ENCODE data around the gene TEDC2. TPM values are rescaled to one million over a fixed set of nuclear protein-coding genes. Genes with fewer than 3 reads are reported as not detected.

TEDC2 gene
- total and polyA plus RNA-seq, 2 of the 8 experiments (the other 6 are each of a cell fraction or from before 2014, with no cell fraction given): 54.6 to 55.6 TPM

- no peak overlapping the region for H3K14ac ChIP-seq (ENCODE audit: insufficient read length)
- H4K91ac ChIP-seq (replicated peaks; ENCODE audit: insufficient read length, low read length): peak overlapping the region; percentile 74
- peaks cover 0 to 46% (median 31%) of the 10 kb centered on the region in 4 experiments; a peak in 6 of 7 replicates for H3K4me1 ChIP-seq (replicated peaks in 1 of 4; ENCODE audit: control insufficient read depth in 3 of 4, insufficient read depth in 4 of 4, low read length in 3 of 4)
- peaks cover 5% of the 10 kb centered on the region; the same call in 1 of the 2 replicates for H3K79me1 ChIP-seq (ENCODE audit: low read depth, low read length)
- no peak for FAIRE-seq
- no peak overlapping the region for H3K56ac ChIP-seq (replicated peaks; ENCODE audit: insufficient read length, low read depth, low read length)
- H3K18ac ChIP-seq (ENCODE audit: extremely low read depth, low read length): peak overlapping the region; percentile 6; the same call in 1 of the 2 replicates
- H3K23ac ChIP-seq (ENCODE audit: insufficient read length): no peak overlapping the region
- H2BK12ac ChIP-seq (ENCODE audit: low read depth, low read length): peak overlapping the region; percentile 53; the same call in 1 of the 2 replicates
- 42% methylated on average over 60 of the region's 61 CpGs; no CpG with 5 or more reads in 1 of the 2 experiments for WGBS, 2 experiments (ENCODE audit: extremely low coverage in 1 of 2, insufficient coverage in 1 of 2, insufficient read length in 1 of 2, insufficient replicate concordance in 2 of 2, low coverage in 1 of 2, low lambda C conversion rate in 2 of 2, missing lambda C conversion rate in 1 of 2)
- peaks cover 24 to 72% (median 58%) of the 10 kb centered on the region in 4 experiments for H3K27me3 ChIP-seq (replicated peaks in 1 of 4; ENCODE audit: control insufficient read depth in 3 of 4, extremely low read depth in 1 of 4, insufficient read depth in 3 of 4, low read length in 3 of 4)
- peak in 1 of 2 experiments; percentile 65 for DNase-seq (ENCODE audit: low read depth in 1 of 2, low spot score in 2 of 2)
- peak overlapping the region; percentile 16; the same call in 1 of the 2 replicates for H4K8ac ChIP-seq (ENCODE audit: extremely low read depth, insufficient read depth, low read length)
- CTCF ChIA-PET (ENCODE audit: partially characterized antibody): interaction anchor here (0.7 to 4.0 kb wide), 4 partner anchors 11 to 35 kb away, joined by 3 to 15 read pairs (median 5); partner anchors contain the start of gene TEDC2
- H3K4me3 ChIP-seq (ENCODE audit: extremely low read depth in 1 of 4, insufficient read depth in 2 of 4, low read depth in 3 of 4, low read length in 4 of 4): peak overlapping the region; percentile 23 to 56 (median 28)
- peak overlapping the region; percentile 53 to 75 for H3K4me2 ChIP-seq (ENCODE audit: insufficient read depth in 1 of 2, low read depth in 2 of 2, low read length in 2 of 2)
- peak overlapping the region; percentile 48; the same call in 1 of the 2 replicates for H2BK15ac ChIP-seq (ENCODE audit: low read length)
- H3K4ac ChIP-seq (replicated peaks; ENCODE audit: insufficient read length, low read depth, low read length): peak overlapping the region; percentile 69
- no peak overlapping the region for H2BK120ac ChIP-seq (replicated peaks; ENCODE audit: low read depth, low read length)
- no peaks in the 10 kb centered on the region for H3K36me3 ChIP-seq (ENCODE audit: control insufficient read depth in 2 of 4, insufficient read depth in 4 of 4, low read length in 3 of 4)
- H2AK5ac ChIP-seq (ENCODE audit: low read depth, low read length): no peak overlapping the region
- H3K9me3 ChIP-seq (ENCODE audit: insufficient read depth in 2 of 2, low read depth in 1 of 2, low read length in 1 of 2): no peaks in the 10 kb centered on the region
- peaks cover 2 to 17% of the 10 kb centered on the region in 2 experiments for H4K20me1 ChIP-seq (replicated peaks in 1 of 2; ENCODE audit: control insufficient read depth in 1 of 2, insufficient read depth in 2 of 2, low read length in 2 of 2)
- no peak overlapping the region for H3K27ac ChIP-seq (ENCODE audit: low read depth, low read length)
- no peak overlapping the region for H2BK5ac ChIP-seq (ENCODE audit: low read depth, low read length)
- 0 out of 2 replicates have a peak overlapping the region, but pooled peaks have one; percentile 3 for H2BK20ac ChIP-seq (ENCODE audit: low read length)
- H4K5ac ChIP-seq (ENCODE audit: insufficient read length, low read depth, low read length): no peak overlapping the region
- H3K79me2 ChIP-seq (ENCODE audit: control insufficient read depth in 1 of 2, insufficient read depth in 2 of 2, low read length in 2 of 2): 0 out of 4 replicates have a peak, but pooled peaks cover 0 to 2% of the 10 kb centered on the region in 2 experiments
- H3K9ac ChIP-seq (replicated peaks in 1 of 4; ENCODE audit: extremely low read depth in 1 of 4, low read depth in 3 of 4, low read length in 3 of 4): no peak overlapping the region
- H3K23me2 ChIP-seq (ENCODE audit: low read depth, low read length): peaks cover 31% of the 10 kb centered on the region; the same call in 1 of the 2 replicates
- H2AFZ ChIP-seq (ENCODE audit: low read length): no peak overlapping the region
- POLR2A ChIA-PET (ENCODE audit: partially characterized antibody): interaction anchor here (0.9 to 3.5 kb wide), 5 partner anchors 12 to 317 kb away, joined by 3 to 20 read pairs (median 6); partner anchors contain the start of genes AMDHD2, TEDC2 and TRAF7
- TF ChIP-seq SP2 (IDR thresholded peaks at IDR 0.05; ENCODE audit: low read length): no peak
- TF ChIP-seq BACH1 (IDR thresholded peaks at IDR 0.05; ENCODE audit: low read length): no peak
- TF ChIP-seq POU5F1 (IDR thresholded peaks at IDR 0.05; ENCODE audit: low read depth, low read length): no peak
- TF ChIP-seq NANOG (IDR thresholded peaks at IDR 0.05; ENCODE audit: insufficient read depth, low read depth, low read length, poor library complexity, severe bottlenecking): no peak
- no peak for TF ChIP-seq USF2 (IDR thresholded peaks at IDR 0.05; ENCODE audit: low read length)
- no peak for TF ChIP-seq GTF2F1 (IDR thresholded peaks at IDR 0.05; ENCODE audit: borderline replicate concordance, low read depth, low read length)
Measured at GRCh38 chr16:2471653-2472487, 12.0 kb downstream of the TEDC2 start.
